Ovary (tissue), 3 donors: ENCODE measurements around the gene NEU4.

Experiments
- EP300 ChIP-seq: sonication (generic); formaldehyde crosslinking; IDR thresholded peaks from one replicate; pipeline ENCODE4 v1.6.1; 2017; ENCODE audit warnings: antibody characterized with exemption
- POLR2A ChIP-seq: fragments of 450-650 bp; IDR thresholded peaks from one replicate; pipeline ENCODE4 v1.6.1; 2017; ENCODE audit warnings: antibody characterized with exemption, mild to moderate bottlenecking, moderate library complexity
- TF ChIP-seq, protein P1 (sequence below), 3 donors: fragments of 450-650 bp in 2 of 3; fragments of 200-600 bp in 1 of 3; IDR thresholded peaks; one replicate each; pipeline versions ENCODE4 v1.5.1 to v1.8.0; 2016 to 2022; ENCODE audit warnings: antibody characterized with exemption in 3 of 3, mild to moderate bottlenecking in 1 of 3
- donor health status: DM: no; HTN: no; CAD: no.

DNA sequence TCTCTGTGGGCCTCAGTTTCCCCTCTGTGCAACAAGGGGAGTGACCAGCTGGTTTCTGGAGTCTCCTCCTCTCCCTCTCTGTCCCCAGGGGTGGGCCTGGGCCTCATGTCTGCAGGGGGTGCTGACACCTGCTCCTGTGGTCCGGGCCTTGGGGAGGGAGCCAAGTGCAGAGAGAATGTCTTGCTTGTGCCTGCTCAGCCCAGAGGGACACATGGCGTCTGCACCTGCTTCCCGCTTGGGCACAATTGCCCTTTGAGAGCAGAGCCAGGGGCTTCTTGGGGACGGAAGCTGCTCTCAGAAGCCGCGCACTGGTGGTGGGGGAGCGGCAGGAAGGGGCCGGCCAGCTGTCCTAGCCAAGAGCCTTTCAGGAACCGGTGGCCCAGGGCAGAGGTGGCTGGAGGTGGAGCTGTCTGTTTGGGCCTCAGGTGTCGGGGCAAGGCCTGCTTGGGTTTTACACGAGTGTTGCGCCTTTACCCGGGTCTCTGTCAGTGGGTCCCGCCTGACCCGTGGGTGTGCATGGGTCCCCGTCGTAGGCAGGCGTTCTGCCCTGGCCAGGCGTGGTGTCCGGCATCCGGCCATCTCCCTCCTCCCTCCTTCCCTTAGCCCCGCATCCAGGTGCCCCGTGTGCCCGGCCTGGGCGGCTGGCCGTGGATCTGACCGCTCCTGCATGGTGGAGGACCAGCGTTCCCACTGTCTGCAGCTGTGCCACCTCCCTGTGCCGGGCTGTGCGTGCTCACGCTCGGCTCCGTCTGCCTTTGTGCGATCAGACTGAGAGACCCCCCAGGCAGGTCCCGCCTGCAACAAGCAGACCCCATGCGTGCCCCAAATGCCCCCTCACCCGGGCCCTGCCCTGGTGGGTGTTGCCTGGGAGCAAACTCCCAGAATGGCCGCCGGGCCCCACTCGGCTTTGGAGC is 4.0 kb downstream of the NEU4 start:
- TF ChIP-seq, protein P1, sequence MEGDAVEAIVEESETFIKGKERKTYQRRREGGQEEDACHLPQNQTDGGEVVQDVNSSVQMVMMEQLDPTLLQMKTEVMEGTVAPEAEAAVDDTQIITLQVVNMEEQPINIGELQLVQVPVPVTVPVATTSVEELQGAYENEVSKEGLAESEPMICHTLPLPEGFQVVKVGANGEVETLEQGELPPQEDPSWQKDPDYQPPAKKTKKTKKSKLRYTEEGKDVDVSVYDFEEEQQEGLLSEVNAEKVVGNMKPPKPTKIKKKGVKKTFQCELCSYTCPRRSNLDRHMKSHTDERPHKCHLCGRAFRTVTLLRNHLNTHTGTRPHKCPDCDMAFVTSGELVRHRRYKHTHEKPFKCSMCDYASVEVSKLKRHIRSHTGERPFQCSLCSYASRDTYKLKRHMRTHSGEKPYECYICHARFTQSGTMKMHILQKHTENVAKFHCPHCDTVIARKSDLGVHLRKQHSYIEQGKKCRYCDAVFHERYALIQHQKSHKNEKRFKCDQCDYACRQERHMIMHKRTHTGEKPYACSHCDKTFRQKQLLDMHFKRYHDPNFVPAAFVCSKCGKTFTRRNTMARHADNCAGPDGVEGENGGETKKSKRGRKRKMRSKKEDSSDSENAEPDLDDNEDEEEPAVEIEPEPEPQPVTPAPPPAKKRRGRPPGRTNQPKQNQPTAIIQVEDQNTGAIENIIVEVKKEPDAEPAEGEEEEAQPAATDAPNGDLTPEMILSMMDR (IDR thresholded peaks at IDR 0.05): no peak
- TF ChIP-seq POLR2A: no peak
- TF ChIP-seq EP300: no peak
